SIG-M5 treated with dmso at 0.1 percent for 504 hours (cell line): Measurements from ENCODE around the gene PRCD.
A peak's percentile ranks its signal among the peaks of the same experiment; 100 is the strongest.

Source experiments
- DNase-seq: peaks from one replicate; lab custom pipeline; 2025; ENCODE audit not compliant: unreplicated experiment; lab: John Stamatoyannopoulos, UW

Gene PRCD

DNA sequence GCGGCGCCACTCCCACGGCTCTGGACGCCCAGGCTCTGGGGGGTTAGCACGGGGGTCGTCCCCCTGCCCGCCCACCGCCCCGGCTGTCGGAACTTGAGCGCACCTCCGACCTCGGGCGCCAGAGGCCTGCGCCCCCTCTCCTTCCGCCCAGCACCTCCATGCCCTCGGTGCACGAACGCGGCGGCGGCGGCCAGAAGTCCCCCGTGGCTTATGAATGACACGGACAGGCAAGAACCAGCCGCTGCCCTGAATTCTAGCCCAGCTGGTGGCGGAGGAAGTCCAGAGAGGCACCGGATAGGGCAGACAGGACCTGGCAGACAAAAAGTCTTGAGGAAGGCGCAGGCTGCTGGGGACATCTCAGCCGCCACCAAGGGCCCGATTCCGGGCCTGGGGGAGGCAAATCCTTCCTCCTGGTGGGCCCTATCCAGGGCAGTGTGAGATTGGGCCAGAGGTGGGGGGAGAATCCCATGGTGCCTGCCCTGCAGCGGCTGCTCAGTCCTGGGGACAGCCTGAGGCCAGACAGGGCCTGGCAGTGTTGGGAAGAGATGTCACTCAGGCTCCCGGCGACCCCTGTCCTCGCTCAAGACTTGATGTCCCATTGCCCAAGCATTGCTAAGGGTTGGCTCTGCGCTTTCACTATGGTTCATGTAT is 1.4 kb upstream of the PRCD start:
- DNase-seq: no peak

DNA sequence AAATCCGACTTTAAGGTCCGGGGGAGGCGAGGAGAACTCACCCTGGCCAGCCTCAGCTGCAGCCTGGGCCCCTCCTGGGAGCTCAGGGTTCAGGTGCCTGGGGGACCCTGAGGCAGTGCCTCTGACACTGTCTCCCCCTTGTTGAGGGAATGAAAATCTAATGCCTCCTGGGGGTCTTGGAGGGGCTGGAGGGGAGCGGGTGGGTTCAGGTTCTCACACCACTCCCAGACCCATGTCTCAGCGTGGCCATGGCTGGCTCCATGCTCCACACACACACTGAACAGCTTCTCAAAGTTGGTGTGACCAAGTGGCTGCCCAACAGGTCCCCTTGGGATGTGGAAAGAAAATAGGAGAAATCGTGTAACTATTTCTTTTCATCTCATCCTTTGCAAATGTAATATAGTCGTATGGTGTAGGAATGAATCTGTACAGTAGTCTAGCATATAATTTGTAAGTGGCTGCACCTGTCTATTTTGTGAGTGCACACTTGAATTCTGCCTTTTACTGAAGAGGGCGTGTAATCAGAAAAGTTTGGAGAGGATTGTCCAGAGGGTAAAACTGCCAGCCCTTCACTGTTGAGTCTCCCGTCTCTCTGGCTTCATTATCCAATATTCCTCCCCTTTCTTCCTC is 788 bp upstream of the PRCD start:
- DNase-seq: no peak

DNA sequence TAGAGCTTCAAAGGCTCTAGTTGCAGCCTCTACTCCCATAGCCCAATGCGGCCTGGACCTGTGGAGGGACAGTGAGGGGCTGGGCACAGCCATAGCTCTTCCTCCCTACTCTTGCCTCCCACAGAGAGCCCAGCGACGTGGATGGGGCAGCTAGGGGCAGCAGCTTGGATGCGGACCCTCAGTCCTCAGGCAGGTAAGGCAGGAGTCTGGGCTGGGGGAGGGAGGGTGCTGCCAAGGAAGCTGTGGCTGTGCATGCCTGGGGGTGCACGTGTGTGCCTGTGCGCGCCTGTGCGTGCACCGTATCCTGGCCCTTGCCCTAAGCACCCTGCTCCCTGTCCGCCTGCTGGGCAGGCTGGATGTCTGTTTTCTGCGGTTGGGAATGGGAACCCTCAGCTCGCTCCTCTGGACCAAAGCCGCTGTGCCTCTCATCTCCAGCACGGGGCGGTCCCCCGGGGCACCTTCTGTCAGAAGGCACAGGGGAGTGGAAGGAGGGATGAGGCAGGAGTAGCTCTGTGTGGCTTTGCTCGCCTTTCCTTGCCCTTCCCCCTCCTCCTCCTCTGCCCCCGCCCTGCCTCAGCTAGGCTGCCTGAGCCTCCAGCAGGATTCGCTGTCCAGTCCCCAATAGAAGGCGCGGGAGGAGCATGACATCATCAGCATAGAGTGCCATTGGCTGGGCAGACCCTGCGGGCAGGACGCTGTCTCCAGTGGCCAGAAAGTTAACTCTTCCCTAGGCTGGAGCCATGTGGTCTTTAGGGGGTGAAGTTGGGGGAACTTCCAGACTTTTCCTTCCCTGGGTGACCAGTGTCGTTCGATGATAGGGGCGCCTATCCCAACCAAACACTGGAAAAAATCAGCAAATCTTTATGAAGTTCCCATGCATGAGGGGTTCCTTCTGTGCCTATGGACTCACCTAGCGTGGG is 797 bp downstream of the PRCD start:
- DNase-seq: peak; percentile 83

DNA sequence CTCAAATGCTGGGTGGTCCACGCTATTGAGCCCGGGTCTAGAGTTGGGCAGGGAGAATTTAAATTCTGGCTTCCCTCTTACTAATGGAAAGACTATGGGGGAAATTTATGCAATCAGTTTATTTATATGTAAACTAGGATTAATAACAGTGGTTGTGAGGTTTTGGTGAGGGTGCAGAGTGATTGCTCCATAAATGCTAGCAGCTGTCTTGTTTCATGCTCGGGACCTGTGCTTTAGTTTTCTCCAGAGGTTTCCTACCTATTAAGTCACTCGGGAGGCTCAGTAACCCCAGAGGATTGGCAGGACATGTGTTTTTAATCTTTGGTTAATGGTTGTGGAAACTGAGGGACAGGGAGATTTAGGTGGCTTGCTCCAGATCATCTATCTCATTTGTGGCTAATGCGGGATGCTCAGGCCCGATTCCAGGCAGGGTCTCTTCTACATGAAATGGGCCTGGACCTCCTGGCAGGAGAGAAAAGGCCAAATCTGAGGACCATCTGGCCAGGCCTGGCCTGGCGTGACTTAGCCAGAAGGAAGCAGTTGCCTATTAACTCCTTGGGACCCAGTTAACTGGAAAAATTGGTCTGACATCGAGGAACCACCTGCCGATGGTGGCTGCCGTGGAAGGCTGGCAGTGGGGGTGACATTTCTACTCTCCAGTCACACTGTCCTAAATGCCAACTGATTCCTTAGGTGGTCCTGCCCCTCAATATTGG is 2.1 kb downstream of the PRCD start:
- no peak for DNase-seq

GRCh38 chr17:76542566-76542971 is 2.7 kb downstream of the PRCD start:
- no peak for DNase-seq

GRCh38 chr17:76542984-76543383 is 3.1 kb downstream of the PRCD start:
- DNase-seq: no peak

DNA sequence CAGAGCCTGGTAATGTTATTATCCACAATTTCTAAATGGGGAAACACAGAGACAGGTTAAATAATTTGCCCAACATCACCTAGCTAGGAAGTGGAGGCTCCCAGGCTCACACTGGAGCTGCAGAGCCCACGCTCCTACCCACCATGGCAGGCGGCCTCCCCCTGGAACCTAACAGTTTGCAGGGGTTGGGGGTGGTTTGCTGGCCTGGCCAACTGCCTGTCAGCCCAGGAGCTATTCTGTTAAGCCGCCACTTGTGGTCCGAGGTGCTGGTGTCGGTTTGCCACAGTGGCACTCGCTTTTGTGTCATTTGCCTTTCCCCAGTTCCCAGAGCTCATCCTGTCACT is 3.6 kb downstream of the PRCD start:
- DNase-seq: no peak

- DNase-seq: no peak
Observed at GRCh38 chr17:76543826-76544545, 4.1 kb downstream of the PRCD start.

- no peak for DNase-seq
Observed at GRCh38 chr17:76544546-76545365, 4.9 kb downstream of the PRCD start.

GRCh38 chr17:76545918-76546555 is 6.2 kb downstream of the PRCD start:
- no peak for DNase-seq

- DNase-seq: no peak
Observed at GRCh38 chr17:76546556-76547182, 6.8 kb downstream of the PRCD start.

DNA sequence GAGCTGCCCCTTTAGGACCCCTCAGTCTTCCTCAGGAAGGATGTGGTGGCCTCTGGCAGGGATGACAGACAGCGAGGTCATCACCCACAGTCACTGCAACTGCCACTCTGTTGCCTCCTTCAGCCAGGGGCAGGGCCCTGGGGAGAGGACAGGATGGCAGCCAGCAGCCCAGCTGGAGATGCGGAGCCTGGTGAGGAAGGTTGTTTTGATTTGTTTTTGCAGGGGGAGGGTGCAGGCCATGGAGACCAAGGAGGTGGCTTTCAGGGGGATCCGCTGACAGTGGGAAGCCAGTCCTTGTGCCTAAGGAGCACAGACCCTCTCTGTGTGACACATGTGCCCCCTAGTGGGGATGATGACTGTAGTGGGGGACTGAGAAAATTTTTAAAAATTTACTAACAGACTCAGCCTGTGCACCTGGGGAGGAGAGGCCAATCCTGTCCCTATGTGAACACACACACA is 7.4 kb downstream of the PRCD start:
- DNase-seq: peak; percentile 71

GRCh38 chr17:76547642-76548202 is 7.9 kb downstream of the PRCD start:
- no peak for DNase-seq

GRCh38 chr17:76548378-76549214 is 8.8 kb downstream of the PRCD start:
- no peak for DNase-seq

- DNase-seq: no peak
Observed at GRCh38 chr17:76549215-76549518, 9.3 kb downstream of the PRCD start.

GRCh38 chr17:76549539-76549938 is 9.7 kb downstream of the PRCD start:
- DNase-seq: no peak

DNA sequence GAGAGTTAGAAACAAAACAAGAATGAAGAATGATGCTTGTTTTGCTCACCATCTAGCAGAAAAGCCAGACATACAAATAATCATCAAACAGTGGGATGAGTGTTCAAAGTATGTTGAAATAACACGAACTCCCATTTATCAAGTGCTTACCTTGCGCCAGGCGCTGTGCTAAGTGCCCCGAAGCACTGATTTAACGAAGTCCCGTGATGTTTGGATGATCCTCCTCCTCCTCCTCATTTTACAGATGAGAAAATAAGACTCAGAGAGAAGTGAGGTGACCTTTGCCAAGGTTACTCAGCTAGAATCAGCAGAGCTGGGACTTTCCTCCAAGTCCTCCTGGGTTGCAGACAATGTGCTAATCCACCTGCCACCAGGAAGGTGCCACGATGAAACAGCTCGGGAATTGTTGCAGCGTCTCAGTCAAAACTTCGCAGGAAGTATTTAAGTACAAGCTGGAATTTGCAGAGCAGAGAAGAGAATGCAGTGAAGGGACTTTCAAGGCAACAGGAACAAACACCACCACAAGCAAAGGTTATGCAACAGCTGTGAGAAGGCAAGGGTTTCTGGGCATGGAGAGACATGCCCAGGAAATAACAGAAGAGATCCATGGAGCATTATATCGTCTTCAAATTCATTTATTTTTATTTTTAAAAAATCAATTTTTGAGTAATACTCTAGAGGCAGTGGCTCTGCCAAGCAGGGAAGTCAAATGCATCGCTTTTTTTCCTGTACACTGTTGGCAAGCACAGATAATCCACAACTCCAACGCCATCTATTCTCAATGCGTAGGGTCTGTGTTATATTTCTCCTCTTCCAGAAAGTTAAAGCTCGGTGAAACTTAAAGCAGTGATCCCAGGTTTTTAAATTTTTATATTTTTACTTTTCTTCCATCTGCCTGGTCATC is 11.1 kb downstream of the PRCD start:
- DNase-seq: peak; percentile 92
